Trophoblast cell (in vitro differentiated cells and primary cell): ENCODE measurements around the gene PCA3.
A peak's percentile ranks its signal among the peaks of the same experiment; 100 is the strongest.

Source experiments
- DNase-seq, 2 donors: peaks; one replicate each; pipeline ENCODE4 v3.0.0-alpha.2; 2016
- H2AFZ ChIP-seq: 2 replicates; pipeline ENCODE4 v1.6.1; 2013; ENCODE audit warnings: low read length, moderate library complexity, mild to moderate bottlenecking; ENCODE audit not compliant: insufficient read depth, poor library complexity
- H2AK5ac ChIP-seq: 2 replicates; pipeline ENCODE4 v1.6.1; 2013; ENCODE audit warnings: mild to moderate bottlenecking, low read length
- H2BK120ac ChIP-seq: 2 replicates; pipeline ENCODE4 v1.6.1; 2013; ENCODE audit warnings: low read length, mild to moderate bottlenecking, moderate library complexity; ENCODE audit not compliant: insufficient read depth, poor library complexity
- H2BK12ac ChIP-seq: 2 replicates; pipeline ENCODE4 v1.6.1; 2013; ENCODE audit warnings: mild to moderate bottlenecking, low read length, moderate library complexity
- H2BK5ac ChIP-seq: 2 replicates; pipeline ENCODE4 v1.6.1; 2013; ENCODE audit warnings: low read length, low read depth, moderate library complexity, mild to moderate bottlenecking; ENCODE audit not compliant: poor library complexity
- H3K14ac ChIP-seq: 2 replicates; pipeline ENCODE4 v1.6.1; 2013; ENCODE audit warnings: mild to moderate bottlenecking, low read length
- H3K18ac ChIP-seq: 2 replicates; pipeline ENCODE4 v1.6.1; 2013; ENCODE audit warnings: mild to moderate bottlenecking, low read length
- H3K23ac ChIP-seq: 2 replicates; pipeline ENCODE4 v1.6.1; 2013; ENCODE audit warnings: low read length
- H3K27ac ChIP-seq: 2 replicates; pipeline ENCODE4 v1.5.1; 2013; ENCODE audit warnings: low read depth, mild to moderate bottlenecking, inconsistent platforms, low read length, moderate library complexity
- H3K27me3 ChIP-seq: 2 replicates; pipeline ENCODE4 v1.6.1; 2013; ENCODE audit warnings: inconsistent platforms, mild to moderate bottlenecking, low read length, moderate library complexity; ENCODE audit not compliant: insufficient read depth
- H3K36me3 ChIP-seq, 2 experiments: 1 replicate in 1 of 2; 2 replicates in 1 of 2; pipeline ENCODE4 v1.6.1; 2013; ENCODE audit warnings: low read length in 2 of 2, mild to moderate bottlenecking in 2 of 2, moderate library complexity in 1 of 2; ENCODE audit not compliant: insufficient read depth in 2 of 2, control insufficient read depth in 1 of 2
- H3K4ac ChIP-seq: 2 replicates; pipeline ENCODE4 v1.6.1; 2013; ENCODE audit warnings: low read depth, mild to moderate bottlenecking, low read length, moderate library complexity
- H3K4me1 ChIP-seq, 2 experiments: 1 replicate in 1 of 2; 2 replicates in 1 of 2; pipeline ENCODE4 v1.6.1; 2013; ENCODE audit warnings: low read length in 2 of 2, mild to moderate bottlenecking in 2 of 2, moderate library complexity in 1 of 2; ENCODE audit not compliant: insufficient read depth in 2 of 2, control insufficient read depth in 1 of 2
- H3K4me2 ChIP-seq: 2 replicates; pipeline ENCODE4 v1.6.1; 2013; ENCODE audit warnings: inconsistent platforms, mild to moderate bottlenecking, low read length, moderate library complexity
- H3K4me3 ChIP-seq: 2 replicates; pipeline ENCODE4 v1.5.1; 2013; ENCODE audit warnings: mild to moderate bottlenecking, low read depth, low read length, inconsistent platforms
- H3K79me1 ChIP-seq: one replicate; pipeline ENCODE4 v1.6.1; 2013; ENCODE audit warnings: low read length
- H3K79me2 ChIP-seq: 2 replicates; pipeline ENCODE4 v1.6.1; 2013; ENCODE audit warnings: low read length, mild to moderate bottlenecking; ENCODE audit not compliant: control insufficient read depth, insufficient read depth, poor library complexity
- H3K9ac ChIP-seq: 2 replicates; pipeline ENCODE4 v1.6.1; 2013; ENCODE audit warnings: mild to moderate bottlenecking, low read length
- H3K9me3 ChIP-seq: 2 replicates; pipeline ENCODE4 v1.6.1; 2013; ENCODE audit warnings: low read depth, mild to moderate bottlenecking, control low read depth, inconsistent platforms, low read length; ENCODE audit not compliant: insufficient read depth
- H4K12ac ChIP-seq: 2 replicates; pipeline ENCODE4 v1.6.1; 2013; ENCODE audit warnings: low read depth, mild to moderate bottlenecking, low read length, moderate library complexity
- H4K8ac ChIP-seq: 2 replicates; pipeline ENCODE4 v1.6.1; 2013; ENCODE audit warnings: low read depth, mild to moderate bottlenecking, low read length, moderate library complexity
- H4K91ac ChIP-seq: one replicate; pipeline ENCODE4 v1.6.1; 2013; ENCODE audit warnings: low read depth, mild to moderate bottlenecking, low read length, moderate library complexity
- WGBS: extraction: QIAGEN DNeasy Blood & Tissue Kit; methylation state at CpG from one replicate; pipeline ENCODE4 v1.1.7; 2013; ENCODE audit warnings: missing lambda C conversion rate; ENCODE audit not compliant: insufficient read length, insufficient coverage; ENCODE audit errors: extremely low coverage; 5-methylcytosine and 5-hydroxymethylcytosine counted together

The PCA3 gene

DNA sequence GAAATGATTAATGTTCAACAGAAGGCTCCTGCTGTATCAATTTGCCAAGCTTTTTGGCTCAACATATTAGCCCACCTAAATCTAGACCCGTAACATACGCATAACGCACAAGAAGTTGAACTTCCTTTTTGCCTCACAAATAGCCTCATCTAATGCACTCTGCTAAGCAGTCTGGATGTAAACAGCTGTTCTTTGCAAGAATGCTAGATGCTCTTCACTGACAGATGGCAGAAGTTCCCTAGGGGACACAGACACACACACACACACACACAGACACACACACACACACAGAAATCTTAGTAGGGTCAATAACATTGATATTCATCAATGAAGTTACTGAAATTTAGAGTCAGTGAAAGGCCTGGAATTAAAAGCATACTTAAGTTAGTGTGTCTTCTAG lies 13.2 kb upstream of the PCA3 start:
- H3K27me3 ChIP-seq, result no peaks in the 10 kb centered on the region
- H2AK5ac ChIP-seq, result no peak overlapping the region
- H3K79me1 ChIP-seq, result no peaks in the 10 kb centered on the region
- H3K4ac ChIP-seq, result no peak overlapping the region
- no peak overlapping the region for H3K4me2 ChIP-seq
- no peak overlapping the region for H2BK12ac ChIP-seq
- WGBS, result no CpG with 5 or more reads among the region's 3 CpGs
- H3K18ac ChIP-seq, result no peak overlapping the region
- H3K9me3 ChIP-seq, result no peaks in the 10 kb centered on the region
- H2BK5ac ChIP-seq, result no peak overlapping the region
- H4K91ac ChIP-seq, result no peak overlapping the region
- H3K9ac ChIP-seq, result no peak overlapping the region
- H3K4me1 ChIP-seq, result peaks cover 5 to 9% of the 10 kb centered on the region in 2 experiments
- no peak overlapping the region for H3K14ac ChIP-seq
- DNase-seq, result no peak
- no peak overlapping the region for H3K23ac ChIP-seq
- no peak overlapping the region for H4K12ac ChIP-seq
- no peak overlapping the region for H2AFZ ChIP-seq
- H3K79me2 ChIP-seq, result no peaks in the 10 kb centered on the region
- H3K4me3 ChIP-seq, result no peak overlapping the region
- no peaks in the 10 kb centered on the region for H3K36me3 ChIP-seq
- no peak overlapping the region for H3K27ac ChIP-seq
- H4K8ac ChIP-seq, result no peak overlapping the region
- no peak overlapping the region for H2BK120ac ChIP-seq

- H2BK12ac ChIP-seq, result no peak overlapping the region
- H3K36me3 ChIP-seq, result no peaks in the 10 kb centered on the region
- H4K12ac ChIP-seq, result no peak overlapping the region
- no peak overlapping the region for H2BK5ac ChIP-seq
- H3K9me3 ChIP-seq, result no peaks in the 10 kb centered on the region
- no peak overlapping the region for H2AFZ ChIP-seq
- no CpG with 5 or more reads among the region's 6 CpGs for WGBS
- H4K91ac ChIP-seq, result no peak overlapping the region
- no peak overlapping the region for H3K9ac ChIP-seq
- no peak overlapping the region for H3K23ac ChIP-seq
- H3K18ac ChIP-seq, result no peak overlapping the region
- H3K14ac ChIP-seq, result no peak overlapping the region
- H3K27ac ChIP-seq, result no peak overlapping the region
- H3K27me3 ChIP-seq, result no peaks in the 10 kb centered on the region
- H3K4me1 ChIP-seq, result peaks cover 2 to 6% of the 10 kb centered on the region in 2 experiments
- no peak overlapping the region for H3K4me3 ChIP-seq
- H2BK120ac ChIP-seq, result no peak overlapping the region
- H3K4me2 ChIP-seq, result no peak overlapping the region
- DNase-seq, result peak; percentile 13 to 49
- H4K8ac ChIP-seq, result no peak overlapping the region
- no peaks in the 10 kb centered on the region for H3K79me1 ChIP-seq
- no peaks in the 10 kb centered on the region for H3K79me2 ChIP-seq
- H3K4ac ChIP-seq, result no peak overlapping the region
- H2AK5ac ChIP-seq, result no peak overlapping the region
These were observed 8.0 kb upstream of the PCA3 start for GRCh38 chr9:76756268-76756640.

- H3K23ac ChIP-seq, result no peak overlapping the region
- no peak overlapping the region for H3K14ac ChIP-seq
- no peak overlapping the region for H4K8ac ChIP-seq
- H3K9ac ChIP-seq, result no peak overlapping the region
- no peak overlapping the region for H3K27ac ChIP-seq
- no peak overlapping the region for H3K4ac ChIP-seq
- no CpG with 5 or more reads among the region's 3 CpGs for WGBS
- no peak overlapping the region for H3K18ac ChIP-seq
- H2BK5ac ChIP-seq, result no peak overlapping the region
- no peaks in the 10 kb centered on the region for H3K79me1 ChIP-seq
- no peaks in the 10 kb centered on the region for H3K9me3 ChIP-seq
- H3K27me3 ChIP-seq, result no peaks in the 10 kb centered on the region
- no peak overlapping the region for H2BK120ac ChIP-seq
- peaks cover 2 to 6% of the 10 kb centered on the region in 2 experiments for H3K4me1 ChIP-seq
- no peak overlapping the region for H2AK5ac ChIP-seq
- H4K12ac ChIP-seq, result no peak overlapping the region
- no peaks in the 10 kb centered on the region for H3K36me3 ChIP-seq
- H3K79me2 ChIP-seq, result no peaks in the 10 kb centered on the region
- no peak overlapping the region for H2AFZ ChIP-seq
- H3K4me2 ChIP-seq, result no peak overlapping the region
- no peak overlapping the region for H4K91ac ChIP-seq
- no peak overlapping the region for H2BK12ac ChIP-seq
- no peak for DNase-seq
- H3K4me3 ChIP-seq, result no peak overlapping the region
These were observed 7.1 kb upstream of the PCA3 start for GRCh38 chr9:76756941-76757673.

GRCh38 chr9:76758476-76758875 lies 5.8 kb upstream of the PCA3 start:
- Histone ChIP-seq H4K8ac (no peak overlapping the region), H2BK5ac (no peak overlapping the region), H3K4ac (no peak overlapping the region), H2BK12ac (no peak overlapping the region), H3K14ac (no peak overlapping the region), H3K4me1 (peaks cover 2 to 6% of the 10 kb centered on the region in 2 experiments), H3K27ac (no peak overlapping the region), H3K27me3 (no peaks in the 10 kb centered on the region), H3K18ac (no peak overlapping the region), H3K4me2 (no peak overlapping the region), H2AK5ac (no peak overlapping the region), H3K23ac (no peak overlapping the region), H3K79me2 (no peaks in the 10 kb centered on the region), H2AFZ (no peak overlapping the region), H3K79me1 (no peaks in the 10 kb centered on the region), H3K4me3 (no peak overlapping the region), H2BK120ac (no peak overlapping the region), H3K36me3 (no peaks in the 10 kb centered on the region), H3K9ac (no peak overlapping the region), H3K9me3 (no peaks in the 10 kb centered on the region), H4K12ac (no peak overlapping the region), H4K91ac (no peak overlapping the region)
- WGBS, result no CpG with 5 or more reads among the region's 4 CpGs
- DNase-seq, result no peak
